Endothelial cell of umbilical vein (primary cell): Measurements from ENCODE around the gene TM9SF2. TPM values are rescaled to one million over a fixed set of nuclear protein-coding genes. Genes with fewer than 3 reads are reported as not detected.

Experiments
- BruUV-seq: library from RNA; stranded (reverse); fragments of 400-500 nt; replicated peaks from 2 replicates; lab custom pipeline; 2021; lab: Mats Ljungman, UMichigan
- CTCF ChIA-PET: fragments of 300-600, 350-600 bp; sonication (Branson Sonifier 250); formaldehyde crosslinking; loops from one replicate; lab custom pipeline; 2021; ENCODE audit warnings: antibody characterized with exemption, inconsistent platforms; lab: Charles Lee
- POLR2A ChIA-PET: fragments of 300-600, 350-600 bp; sonication (Branson Sonifier 250); formaldehyde crosslinking; loops from one replicate; lab custom pipeline; 2021; ENCODE audit warnings: antibody characterized with exemption, inconsistent platforms; lab: Charles Lee
- DNase-seq: peaks from one replicate; pipeline ENCODE4 v3.0.0-alpha.2; 2011; ENCODE audit warnings: low read depth, low spot score
- FAIRE-seq: peaks from 2 replicates; lab custom pipeline; 2011; peaks lifted over from hg19 to GRCh38; lab: Jason Lieb, UNC
- H2AFZ ChIP-seq: 2 replicates; pipeline ENCODE4 v1.6.0; 2012; ENCODE audit warnings: low read depth, low read length, control low read depth, inconsistent platforms
- H3K27ac ChIP-seq: 2 replicates; pipeline ENCODE4 v1.5.1; 2011; ENCODE audit warnings: low read depth, mild to moderate bottlenecking, control low read depth, low read length, moderate library complexity; ENCODE audit not compliant: insufficient read depth
- H3K27me3 ChIP-seq, 2 experiments: 2 replicates each; pipeline versions ENCODE4 v1.6.0 to v1.6.1; 2011; ENCODE audit warnings: low read length in 2 of 2, mixed read lengths in 1 of 2; ENCODE audit not compliant: control insufficient read depth in 2 of 2, insufficient read depth in 2 of 2
- H3K36me3 ChIP-seq, 2 experiments: 2 replicates in 1 of 2; 3 replicates in 1 of 2; pipeline ENCODE4 v1.5.1; 2011; ENCODE audit warnings: low read length in 2 of 2, mild to moderate bottlenecking in 1 of 2, moderate library complexity in 1 of 2; ENCODE audit not compliant: control insufficient read depth in 2 of 2, insufficient read depth in 2 of 2; ENCODE audit errors: extremely low read depth in 1 of 2
- H3K4me1 ChIP-seq: 3 replicates; pipeline ENCODE4 v1.5.1; 2011; ENCODE audit warnings: mild to moderate bottlenecking, low read length; ENCODE audit not compliant: control insufficient read depth, insufficient read depth; ENCODE audit errors: extremely low read depth
- H3K4me2 ChIP-seq: 2 replicates; pipeline ENCODE4 v1.6.1; 2011; ENCODE audit warnings: low read length, control low read depth, mixed read lengths; ENCODE audit not compliant: insufficient read depth
- H3K4me3 ChIP-seq, 3 experiments: fragments of 200-600 bp in 1 of 3; sonication (generic), shearing (Covaris generic) in 1 of 3; replicated peaks in 1 of 3; 2 replicates each; pipeline ENCODE4 v1.5.1; 2011 to 2016; ENCODE audit warnings: control low read depth in 3 of 3, low read length in 3 of 3, mild to moderate bottlenecking in 2 of 3, inconsistent platforms in 1 of 3, low read depth in 1 of 3, moderate library complexity in 1 of 3; ENCODE audit not compliant: insufficient read depth in 1 of 3
- H3K79me2 ChIP-seq: 2 replicates; pipeline ENCODE4 v1.6.0; 2012; ENCODE audit warnings: low read length, inconsistent platforms; ENCODE audit not compliant: control insufficient read depth, insufficient read depth
- H3K9ac ChIP-seq: replicated peaks from 2 replicates; pipeline ENCODE3; 2011; ENCODE audit warnings: low read length, control low read depth; ENCODE audit not compliant: insufficient read depth; ENCODE audit errors: extremely low read depth
- H3K9me1 ChIP-seq: replicated peaks from 3 replicates; pipeline ENCODE4 v1.6.0; 2011; ENCODE audit warnings: mild to moderate bottlenecking, low read length; ENCODE audit not compliant: control insufficient read depth, insufficient read depth; ENCODE audit errors: extremely low read depth
- H3K9me3 ChIP-seq: replicated peaks from 2 replicates; pipeline ENCODE4 v1.5.1; 2012; ENCODE audit warnings: low read length, inconsistent platforms; ENCODE audit not compliant: control insufficient read depth, insufficient read depth
- H4K20me1 ChIP-seq: replicated peaks from 2 replicates; pipeline ENCODE3; 2011; ENCODE audit warnings: mild to moderate bottlenecking, low read length; ENCODE audit not compliant: control insufficient read depth, insufficient read depth; ENCODE audit errors: extremely low read depth
- FOS ChIP-seq: IDR thresholded peaks from 2 replicates; pipeline ENCODE4 v1.6.1; 2011; ENCODE audit warnings: mild to moderate bottlenecking, low read length, moderate library complexity, borderline replicate concordance; ENCODE audit not compliant: insufficient read depth
- GATA2 ChIP-seq: IDR thresholded peaks from 2 replicates; pipeline ENCODE4 v1.7.0; 2011; ENCODE audit warnings: low read depth, mild to moderate bottlenecking, moderate library complexity, mixed read lengths, low read length; ENCODE audit not compliant: insufficient read length, insufficient read depth
- JUN ChIP-seq: IDR thresholded peaks from 2 replicates; pipeline ENCODE4 v1.6.1; 2011; ENCODE audit warnings: borderline replicate concordance, low read depth; ENCODE audit not compliant: insufficient read length, insufficient read depth
- MAX ChIP-seq: IDR thresholded peaks from 2 replicates; pipeline ENCODE4 v1.6.1; 2011; ENCODE audit not compliant: insufficient read depth, insufficient read length
- MYC ChIP-seq: IDR thresholded peaks from one replicate; pipeline ENCODE4 v1.6.1; 2011; ENCODE audit warnings: mild to moderate bottlenecking, low read depth, low read length
- dilution Hi-C: fragments of 300-500 bp; cut with MboI; formaldehyde crosslinking; loops from one replicate; pipeline ENCODE4 v1.15.0; 2019; ENCODE audit warnings: low sequenced_read_pairs; ENCODE audit not compliant: extremely low pct_ligation_motif_present
- intact Hi-C: fragments of 100-400 bp; cut with micrococcal nuclease; formaldehyde crosslinking; loops from one replicate; pipeline ENCODE4 v1.10.0; 2022
- polyA plus RNA-seq, 4 experiments: library from polyadenylated mRNA; depleted of rRNA in 3 of 4; stranded (reverse) in 3 of 4; unstranded in 1 of 4; fragments of >200 nt; gene quantifications; 2 replicates each; pipeline versions ENCODE4 v1.2.1 to v1.2.3, GENCODE V29; 2011 to 2012; ENCODE audit warnings: missing spikeins in 1 of 4
- total RNA-seq: library from RNA; stranded (reverse); gene quantifications from 2 replicates; pipeline ENCODE4 v1.2.3, GENCODE V29; 2021

TM9SF2 gene
- total and polyA plus RNA-seq, 2 donors (not counting 3 experiments of a cell fraction or from before 2014, with no cell fraction given): 76.0 to 90.0 TPM

- Histone ChIP-seq H3K27me3 (peaks cover 2 to 6% of the 10 kb centered on the region in 2 experiments), H3K9me3 (no peaks in the 10 kb centered on the region), H4K20me1 (no peaks in the 10 kb centered on the region), H3K9me1 (no peaks in the 10 kb centered on the region), H3K79me2 (no peaks in the 10 kb centered on the region), H2AFZ (no peak overlapping the region), H3K27ac (no peak overlapping the region), H3K9ac (no peak overlapping the region), H3K4me3 (no peak overlapping the region), H3K4me1 (no peaks in the 10 kb centered on the region), H3K36me3 (no peaks in the 10 kb centered on the region), H3K4me2 (no peak overlapping the region)
- ChIA-PET POLR2A (no interaction called here), CTCF (interaction anchor here (0.6 to 1.7 kb wide), 2 partner anchors 21 to 216 kb away, joined by 3 to 4 read pairs; no protein-coding TSS in a partner anchor)
- TF ChIP-seq GATA2 (no peak), MYC (no peak), JUN (no peak), FOS (no peak), MAX (no peak)
- DNase-seq (no peak), FAIRE-seq (no peak)
- BruUV-seq: no TSS peak
- dilution Hi-C loops (no loop called here), intact Hi-C loops (no loop called here)
Observed at GRCh38 chr13:99465454-99465853, 35.8 kb upstream of the TM9SF2 start.

GRCh38 chr13:99467764-99468163, 33.5 kb upstream of the TM9SF2 start:
- H3K9me3 ChIP-seq: no peaks in the 10 kb centered on the region
- dilution Hi-C loops: no loop called here
- no peak overlapping the region for H3K9ac ChIP-seq
- BruUV-seq: no TSS peak
- H3K79me2 ChIP-seq: no peaks in the 10 kb centered on the region
- H3K27ac ChIP-seq: no peak overlapping the region
- no peak overlapping the region for H2AFZ ChIP-seq
- H3K36me3 ChIP-seq: no peaks in the 10 kb centered on the region
- peaks cover 5% of the 10 kb centered on the region for H3K4me1 ChIP-seq
- DNase-seq (no peak), FAIRE-seq (no peak)
- CTCF ChIA-PET: interaction anchor here (0.6 to 1.8 kb wide), 6 partner anchors 8 to 86 kb away, joined by 3 to 7 read pairs (median 4); no protein-coding TSS in a partner anchor
- peak; percentile 52 for TF ChIP-seq FOS
- no peak for TF ChIP-seq GATA2
- peaks cover 2 to 6% of the 10 kb centered on the region in 2 experiments for H3K27me3 ChIP-seq
- POLR2A ChIA-PET: no interaction called here
- no peaks in the 10 kb centered on the region for H3K9me1 ChIP-seq
- no peak overlapping the region for H3K4me2 ChIP-seq
- intact Hi-C loops: no loop called here
- H3K4me3 ChIP-seq: no peak overlapping the region
- H4K20me1 ChIP-seq: no peaks in the 10 kb centered on the region
